OCI-LY7 (cell line): ENCODE data around the gene SRC. TPM values are rescaled to one million over a fixed set of nuclear protein-coding genes. Genes with fewer than 3 reads are reported as not detected.

Experiments
- BruUV-seq: library from RNA; stranded (reverse); fragments of 400-500 nt; replicated peaks from 2 replicates; lab custom pipeline; 2021; lab: Mats Ljungman, UMichigan
- CTCF ChIA-PET: fragments of 300-600 bp; sonication (Branson Sonifier 250); formaldehyde crosslinking; loops from one replicate; lab custom pipeline; 2022; ENCODE audit warnings: antibody characterized with exemption; ENCODE audit not compliant: unreplicated experiment; lab: Charles Lee
- POLR2A ChIA-PET: fragments of 300-600 bp; sonication (Branson Sonifier 250); formaldehyde crosslinking; loops from one replicate; lab custom pipeline; 2022; ENCODE audit warnings: antibody characterized with exemption; lab: Charles Lee
- DNase-seq: peaks from one replicate; pipeline ENCODE4 v3.0.0-alpha.2; 2015; ENCODE audit warnings: low spot score
- H2AFZ ChIP-seq: fragments of 200-600 bp; sonication (generic), shearing (Covaris generic); 2 replicates; pipeline ENCODE4 v1.6.1; 2014; ENCODE audit warnings: mild to moderate bottlenecking, antibody characterized with exemption, low read length, moderate library complexity
- H3K27ac ChIP-seq: fragments of 200-600 bp; sonication (generic); 2 replicates; pipeline ENCODE4 v1.5.1; 2014; ENCODE audit warnings: mixed run types, low read depth, mild to moderate bottlenecking, moderate library complexity, low read length, inconsistent platforms; ENCODE audit not compliant: poor library complexity, severe bottlenecking
- H3K36me3 ChIP-seq: fragments of 200-600 bp; sonication (generic); 2 replicates; pipeline ENCODE4 v1.6.1; 2014; ENCODE audit warnings: mild to moderate bottlenecking, antibody characterized with exemption, low read length, moderate library complexity, mixed read lengths; ENCODE audit not compliant: insufficient read depth
- H3K4me1 ChIP-seq: fragments of 200-600 bp; sonication (generic); 2 replicates; pipeline ENCODE4 v1.5.1; 2014; ENCODE audit warnings: mild to moderate bottlenecking, low read length; ENCODE audit not compliant: insufficient read depth, poor library complexity, severe bottlenecking
- H3K4me2 ChIP-seq: fragments of 200-600 bp; sonication (generic); 2 replicates; pipeline ENCODE4 v1.6.1; 2014; ENCODE audit warnings: mild to moderate bottlenecking, low read length
- H3K4me3 ChIP-seq: fragments of 200-600 bp; sonication (generic); 2 replicates; pipeline ENCODE4 v1.5.1; 2014; ENCODE audit warnings: mild to moderate bottlenecking, low read depth, low read length; ENCODE audit not compliant: poor library complexity, severe bottlenecking
- H3K79me2 ChIP-seq: fragments of 200-600 bp; sonication (generic); 2 replicates; pipeline ENCODE4 v1.6.1; 2016; ENCODE audit warnings: low read depth, mild to moderate bottlenecking, low read length, moderate library complexity, mixed read lengths; ENCODE audit not compliant: insufficient read depth
- H3K9me2 ChIP-seq: fragments of 200-600 bp; sonication (generic); 2 replicates; pipeline ENCODE4 v1.6.1; 2016; ENCODE audit warnings: mild to moderate bottlenecking, low read length, mixed read lengths; ENCODE audit not compliant: insufficient read depth
- H3K9me3 ChIP-seq: fragments of 200-600 bp; sonication (generic); 2 replicates; pipeline ENCODE4 v1.6.1; 2014; ENCODE audit warnings: mild to moderate bottlenecking, mixed run types, low read length, mixed read lengths
- H4K20me1 ChIP-seq: fragments of 200-600 bp; sonication (generic); 2 replicates; pipeline ENCODE4 v1.6.1; 2014; ENCODE audit warnings: mild to moderate bottlenecking, antibody characterized with exemption, low read length, moderate library complexity, mixed read lengths; ENCODE audit not compliant: insufficient read depth
- EZH2phosphoT487 ChIP-seq: fragments of 200-600 bp; sonication (generic); IDR thresholded peaks from 2 replicates; pipeline ENCODE4 v1.6.1; 2018; ENCODE audit warnings: low read depth, borderline replicate concordance, mild to moderate bottlenecking, mixed run types, antibody characterized with exemption, low read length, moderate library complexity, mixed read lengths
- intact Hi-C: fragments of 100-400 bp; cut with micrococcal nuclease; formaldehyde crosslinking; loops from one replicate; pipeline ENCODE4 v1.10.0; 2022; ENCODE audit not compliant: unreplicated experiment
- total RNA-seq, 2 experiments: library from RNA; depleted of rRNA in 1 of 2; stranded (reverse); fragments of >200 nt in 1 of 2; shearing (Covaris generic) in 1 of 2; gene quantifications; 2 replicates each; pipeline ENCODE4 v1.2.3, GENCODE V29; 2014 to 2022
- TF ChIP-seq, protein P1 (sequence below): fragments of 200-600 bp; sonication (generic); conservative IDR thresholded peaks from 2 replicates; pipeline ENCODE4 v1.5.1; 2014; ENCODE audit warnings: mild to moderate bottlenecking, antibody characterized with exemption, low read length, moderate library complexity, mixed read lengths

Gene SRC
- total RNA-seq, 2 experiments from 2014 or later: 0.72 to 3.7 TPM

DNA sequence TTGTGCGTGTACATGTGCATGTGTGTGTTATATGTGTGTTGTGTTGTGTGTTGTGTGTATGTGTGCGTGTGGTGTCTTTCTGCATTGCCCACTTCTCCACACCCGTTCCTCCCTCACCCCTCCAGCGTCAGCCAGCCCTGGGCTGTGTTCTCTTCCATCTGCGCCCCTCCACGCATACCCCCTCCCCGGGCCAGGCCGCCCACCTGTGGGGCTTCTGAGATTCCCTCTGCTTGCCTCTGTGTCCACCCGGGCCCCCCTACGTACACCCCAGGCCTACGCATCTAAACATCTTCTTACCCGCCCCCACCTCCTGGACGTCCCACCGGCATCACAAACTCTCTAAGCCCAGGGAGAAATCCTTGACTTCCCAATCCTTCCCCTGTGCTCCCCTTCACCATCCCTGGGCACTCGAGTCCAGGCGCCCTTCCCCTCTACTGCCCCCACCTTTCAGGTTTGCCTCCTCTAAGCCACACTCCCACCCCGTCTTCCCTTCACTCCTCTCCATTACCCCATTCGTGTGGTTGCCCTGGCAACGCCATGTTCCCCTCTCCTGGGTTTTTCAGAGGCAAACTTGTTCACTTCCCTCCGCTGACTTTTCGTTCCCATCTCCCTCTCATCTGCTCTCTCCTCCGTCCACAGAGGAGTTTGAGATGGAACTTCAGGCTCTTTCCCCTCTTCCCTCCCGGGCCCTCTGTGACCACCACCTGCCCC, 93.4 kb downstream of the SRC start:
- CTCF ChIA-PET: no interaction called here
- H3K4me1 ChIP-seq: no peaks in the 10 kb centered on the region
- H3K4me2 ChIP-seq: no peak overlapping the region
- no peaks in the 10 kb centered on the region for H3K9me3 ChIP-seq
- BruUV-seq: no TSS peak
- H2AFZ ChIP-seq: no peak overlapping the region
- intact Hi-C loops: no loop called here
- DNase-seq: no peak
- POLR2A ChIA-PET: no interaction called here
- no peaks in the 10 kb centered on the region for H3K79me2 ChIP-seq
- no peak overlapping the region for H3K27ac ChIP-seq
- no peaks in the 10 kb centered on the region for H3K9me2 ChIP-seq
- TF ChIP-seq, protein P1, sequence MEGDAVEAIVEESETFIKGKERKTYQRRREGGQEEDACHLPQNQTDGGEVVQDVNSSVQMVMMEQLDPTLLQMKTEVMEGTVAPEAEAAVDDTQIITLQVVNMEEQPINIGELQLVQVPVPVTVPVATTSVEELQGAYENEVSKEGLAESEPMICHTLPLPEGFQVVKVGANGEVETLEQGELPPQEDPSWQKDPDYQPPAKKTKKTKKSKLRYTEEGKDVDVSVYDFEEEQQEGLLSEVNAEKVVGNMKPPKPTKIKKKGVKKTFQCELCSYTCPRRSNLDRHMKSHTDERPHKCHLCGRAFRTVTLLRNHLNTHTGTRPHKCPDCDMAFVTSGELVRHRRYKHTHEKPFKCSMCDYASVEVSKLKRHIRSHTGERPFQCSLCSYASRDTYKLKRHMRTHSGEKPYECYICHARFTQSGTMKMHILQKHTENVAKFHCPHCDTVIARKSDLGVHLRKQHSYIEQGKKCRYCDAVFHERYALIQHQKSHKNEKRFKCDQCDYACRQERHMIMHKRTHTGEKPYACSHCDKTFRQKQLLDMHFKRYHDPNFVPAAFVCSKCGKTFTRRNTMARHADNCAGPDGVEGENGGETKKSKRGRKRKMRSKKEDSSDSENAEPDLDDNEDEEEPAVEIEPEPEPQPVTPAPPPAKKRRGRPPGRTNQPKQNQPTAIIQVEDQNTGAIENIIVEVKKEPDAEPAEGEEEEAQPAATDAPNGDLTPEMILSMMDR: no peak
- no peak for TF ChIP-seq EZH2phosphoT487
- no peak overlapping the region for H3K4me3 ChIP-seq
- H4K20me1 ChIP-seq: no peaks in the 10 kb centered on the region
- no peaks in the 10 kb centered on the region for H3K36me3 ChIP-seq

DNA sequence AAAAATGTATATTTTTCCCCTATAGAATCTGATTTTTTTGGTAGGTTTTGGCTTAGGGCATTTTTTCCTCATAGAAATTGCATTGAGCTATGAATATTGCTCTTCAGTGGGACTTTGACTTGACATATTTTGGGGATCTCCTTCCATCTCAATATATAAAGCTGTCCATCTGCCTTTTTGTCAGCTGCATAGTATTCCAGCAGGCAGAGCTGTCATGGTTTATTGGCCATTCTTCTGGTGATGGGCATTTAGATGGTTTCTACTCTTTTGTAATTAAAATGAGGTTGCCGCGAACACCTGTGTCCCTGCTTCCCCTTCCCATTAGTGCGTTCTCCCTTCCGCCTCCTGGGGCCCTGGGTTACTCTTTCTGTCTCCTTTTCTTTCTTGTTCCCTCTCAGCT, 95.1 kb downstream of the SRC start:
- Histone ChIP-seq H4K20me1 (no peaks in the 10 kb centered on the region), H3K4me1 (no peaks in the 10 kb centered on the region), H3K9me2 (no peaks in the 10 kb centered on the region), H2AFZ (no peak overlapping the region), H3K4me3 (no peak overlapping the region), H3K36me3 (no peaks in the 10 kb centered on the region), H3K9me3 (no peaks in the 10 kb centered on the region), H3K79me2 (no peaks in the 10 kb centered on the region), H3K27ac (no peak overlapping the region), H3K4me2 (no peak overlapping the region)
- ChIA-PET POLR2A (no interaction called here), CTCF (no interaction called here)
- BruUV-seq: no TSS peak
- TF ChIP-seq, protein P1: no peak
- no peak for TF ChIP-seq EZH2phosphoT487
- no peak for DNase-seq
- intact Hi-C loops: no loop called here

DNA sequence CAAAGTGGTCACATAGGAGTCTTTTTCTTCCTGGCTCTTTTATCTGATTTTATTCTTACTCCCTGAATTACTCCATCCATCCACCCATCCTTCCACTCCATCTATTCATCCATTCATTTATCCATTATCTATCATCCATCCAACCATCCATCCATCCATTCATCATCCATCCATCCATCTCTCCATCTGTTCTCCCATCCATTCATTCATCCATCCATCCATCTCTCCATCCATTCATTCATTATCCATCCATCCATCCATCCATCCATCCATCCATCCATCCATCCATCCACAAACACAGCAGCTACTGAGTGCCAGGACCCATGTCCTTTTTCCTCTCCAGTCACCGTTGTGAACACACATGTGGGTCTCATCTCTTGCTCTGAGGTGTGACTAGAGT, 96.6 kb downstream of the SRC start:
- no peak overlapping the region for H3K4me3 ChIP-seq
- H3K9me3 ChIP-seq: no peaks in the 10 kb centered on the region
- POLR2A ChIA-PET: no interaction called here
- intact Hi-C loops: no loop called here
- H3K27ac ChIP-seq: no peak overlapping the region
- H3K9me2 ChIP-seq: no peaks in the 10 kb centered on the region
- no peaks in the 10 kb centered on the region for H3K36me3 ChIP-seq
- no peaks in the 10 kb centered on the region for H3K4me1 ChIP-seq
- no peaks in the 10 kb centered on the region for H3K79me2 ChIP-seq
- CTCF ChIA-PET: no interaction called here
- no peak for TF ChIP-seq EZH2phosphoT487
- TF ChIP-seq, protein P1: no peak
- no peak overlapping the region for H2AFZ ChIP-seq
- no peak for DNase-seq
- BruUV-seq: no TSS peak
- no peak overlapping the region for H3K4me2 ChIP-seq
- H4K20me1 ChIP-seq: no peaks in the 10 kb centered on the region
